ENCODE data around the gene BICC1. TPM values are rescaled to one million over a fixed set of nuclear protein-coding genes. Genes with fewer than 3 reads are reported as not detected.

The BICC1 gene
- total and polyA plus RNA-seq, 2 donors (not counting 3 experiments of a cell fraction or from before 2014, with no cell fraction given): 0.06 to 0.29 TPM

DNA sequence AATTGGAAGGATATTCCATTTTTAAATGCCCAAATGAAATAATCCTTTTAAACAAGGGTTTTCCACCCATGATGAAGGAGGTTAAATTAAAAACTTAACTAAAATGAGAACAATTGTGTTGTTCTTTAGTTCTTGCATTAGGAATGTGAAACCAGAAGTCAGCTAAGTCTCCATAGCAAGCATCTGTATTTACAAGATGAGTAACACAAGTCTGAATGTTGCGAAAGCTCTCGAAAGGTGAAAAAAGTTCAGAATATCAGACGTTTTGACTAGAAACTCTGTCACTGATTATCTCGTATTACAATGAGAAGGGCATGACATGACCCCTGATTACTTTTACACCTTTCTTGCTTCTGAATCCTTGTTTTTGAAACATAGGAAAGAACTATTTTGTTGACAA lies 149.6 kb downstream of the BICC1 start:
- CTCF ChIA-PET: no interaction called here
- Histone ChIP-seq H3K9me3 (replicated peaks; ENCODE audit: control insufficient read depth, insufficient read depth, low read length) (no peaks in the 10 kb centered on the region), H3K79me2 (ENCODE audit: control insufficient read depth, insufficient read depth, low read length) (no peaks in the 10 kb centered on the region), H3K9me1 (replicated peaks; ENCODE audit: control insufficient read depth, extremely low read depth, insufficient read depth, low read length) (no peaks in the 10 kb centered on the region), H2AFZ (ENCODE audit: low read depth, low read length) (no peak overlapping the region), H3K4me3 (replicated peaks in 1 of 3; ENCODE audit: insufficient read depth in 1 of 3, low read depth in 1 of 3, low read length in 3 of 3) (no peak overlapping the region), H3K27me3 (ENCODE audit: control insufficient read depth in 2 of 2, insufficient read depth in 2 of 2, low read length in 2 of 2) (no peaks in the 10 kb centered on the region), H3K9ac (replicated peaks; ENCODE audit: extremely low read depth, insufficient read depth, low read length) (no peak overlapping the region), H3K4me1 (ENCODE audit: control insufficient read depth, extremely low read depth, insufficient read depth, low read length) (no peaks in the 10 kb centered on the region), H4K20me1 (replicated peaks; ENCODE audit: control insufficient read depth, extremely low read depth, insufficient read depth, low read length) (no peaks in the 10 kb centered on the region), H3K4me2 (ENCODE audit: insufficient read depth, low read length) (no peak overlapping the region), H3K36me3 (ENCODE audit: control insufficient read depth in 2 of 2, extremely low read depth in 1 of 2, insufficient read depth in 2 of 2, low read length in 2 of 2) (no peaks in the 10 kb centered on the region), H3K27ac (ENCODE audit: insufficient read depth, low read depth, low read length) (no peak overlapping the region)
- DNase-seq (ENCODE audit: low read depth, low spot score): no peak
- FAIRE-seq: no peak
- BruUV-seq (replicated peaks): no TSS peak
- intact Hi-C loops (cut with micrococcal nuclease): no loop called here
- dilution Hi-C loops (cut with MboI; ENCODE audit: extremely low pct_ligation_motif_present, low sequenced_read_pairs): no loop called here
- POLR2A ChIA-PET: no interaction called here
- TF ChIP-seq FOS (IDR thresholded peaks at IDR 0.05; ENCODE audit: borderline replicate concordance, insufficient read depth, low read length) (no peak), POLR2AphosphoS5 (IDR thresholded peaks at IDR 0.05; ENCODE audit: insufficient read depth, low read depth, low read length) (no peak), JUN (IDR thresholded peaks at IDR 0.05; ENCODE audit: borderline replicate concordance, insufficient read depth, insufficient read length, low read depth) (no peak), POLR2A (IDR thresholded peaks at IDR 0.05; ENCODE audit: low read depth, low read length) (no peak), EZH2 (IDR thresholded peaks at IDR 0.05; ENCODE audit: borderline replicate concordance, low read depth, low read length, severe bottlenecking) (no peak), MYC (IDR thresholded peaks at IDR 0.05; ENCODE audit: low read depth, low read length) (no peak), GATA2 (IDR thresholded peaks at IDR 0.05; ENCODE audit: insufficient read depth, insufficient read length, low read depth, low read length) (no peak)
- TF ChIP-seq, protein P1, sequence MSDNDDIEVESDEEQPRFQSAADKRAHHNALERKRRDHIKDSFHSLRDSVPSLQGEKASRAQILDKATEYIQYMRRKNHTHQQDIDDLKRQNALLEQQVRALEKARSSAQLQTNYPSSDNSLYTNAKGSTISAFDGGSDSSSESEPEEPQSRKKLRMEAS (IDR thresholded peaks at IDR 0.05; ENCODE audit: insufficient read depth, insufficient read length): no peak
- TF ChIP-seq, protein P2, sequence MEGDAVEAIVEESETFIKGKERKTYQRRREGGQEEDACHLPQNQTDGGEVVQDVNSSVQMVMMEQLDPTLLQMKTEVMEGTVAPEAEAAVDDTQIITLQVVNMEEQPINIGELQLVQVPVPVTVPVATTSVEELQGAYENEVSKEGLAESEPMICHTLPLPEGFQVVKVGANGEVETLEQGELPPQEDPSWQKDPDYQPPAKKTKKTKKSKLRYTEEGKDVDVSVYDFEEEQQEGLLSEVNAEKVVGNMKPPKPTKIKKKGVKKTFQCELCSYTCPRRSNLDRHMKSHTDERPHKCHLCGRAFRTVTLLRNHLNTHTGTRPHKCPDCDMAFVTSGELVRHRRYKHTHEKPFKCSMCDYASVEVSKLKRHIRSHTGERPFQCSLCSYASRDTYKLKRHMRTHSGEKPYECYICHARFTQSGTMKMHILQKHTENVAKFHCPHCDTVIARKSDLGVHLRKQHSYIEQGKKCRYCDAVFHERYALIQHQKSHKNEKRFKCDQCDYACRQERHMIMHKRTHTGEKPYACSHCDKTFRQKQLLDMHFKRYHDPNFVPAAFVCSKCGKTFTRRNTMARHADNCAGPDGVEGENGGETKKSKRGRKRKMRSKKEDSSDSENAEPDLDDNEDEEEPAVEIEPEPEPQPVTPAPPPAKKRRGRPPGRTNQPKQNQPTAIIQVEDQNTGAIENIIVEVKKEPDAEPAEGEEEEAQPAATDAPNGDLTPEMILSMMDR (IDR thresholded peaks at IDR 0.05; ENCODE audit: extremely low read depth in 1 of 2, insufficient read depth in 1 of 2, low read depth in 1 of 2, low read length in 2 of 2): no peak
